Iris pigment epithelial cell (primary cell): ENCODE data around the gene S100A14.

ENCODE experiments used
- DNase-seq: peaks from one replicate; pipeline ENCODE4 v3.0.0-alpha.2; 2011; ENCODE audit warnings: low read depth

Gene S100A14

GRCh38 chr1:153638261-153638660, 22.1 kb upstream of the S100A14 start:
- DNase-seq = no peak

GRCh38 chr1:153636312-153636711, 20.2 kb upstream of the S100A14 start:
- DNase-seq = no peak

DNA sequence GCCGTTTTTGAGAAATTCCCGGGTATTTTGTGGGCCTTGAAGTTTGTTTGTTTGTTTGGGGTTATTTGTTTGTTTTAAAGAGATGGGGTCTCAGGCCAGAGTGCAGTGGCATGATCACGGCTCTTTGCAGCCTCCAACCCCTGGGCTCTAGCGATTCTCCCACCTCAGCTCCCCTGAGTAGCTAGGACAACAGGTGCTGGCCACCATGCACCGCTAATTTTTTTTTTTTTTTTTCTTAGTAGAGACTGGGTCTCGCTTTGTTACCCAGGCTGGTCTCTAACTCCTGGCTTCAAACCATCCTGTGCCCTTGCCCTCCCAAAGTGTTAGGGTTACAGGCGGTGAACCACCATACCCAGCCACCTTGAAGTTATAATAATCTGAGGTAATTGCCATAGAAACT, 19.7 kb upstream of the S100A14 start:
- no peak for DNase-seq

- peak; percentile 98 for DNase-seq
These were observed 17.9 kb upstream of the S100A14 start, which contains the start of gene CHTOP for GRCh38 chr1:153633754-153634665. CHTOP (plus strand) TSS chr1:153634066; CDS start chr1:153636589, 2,523 bp downstream.

- no peak for DNase-seq
These were observed 17.1 kb upstream of the S100A14 start for GRCh38 chr1:153633161-153633753.

- DNase-seq = no peak
These were observed 15.2 kb upstream of the S100A14 start for GRCh38 chr1:153631047-153632022.

DNA sequence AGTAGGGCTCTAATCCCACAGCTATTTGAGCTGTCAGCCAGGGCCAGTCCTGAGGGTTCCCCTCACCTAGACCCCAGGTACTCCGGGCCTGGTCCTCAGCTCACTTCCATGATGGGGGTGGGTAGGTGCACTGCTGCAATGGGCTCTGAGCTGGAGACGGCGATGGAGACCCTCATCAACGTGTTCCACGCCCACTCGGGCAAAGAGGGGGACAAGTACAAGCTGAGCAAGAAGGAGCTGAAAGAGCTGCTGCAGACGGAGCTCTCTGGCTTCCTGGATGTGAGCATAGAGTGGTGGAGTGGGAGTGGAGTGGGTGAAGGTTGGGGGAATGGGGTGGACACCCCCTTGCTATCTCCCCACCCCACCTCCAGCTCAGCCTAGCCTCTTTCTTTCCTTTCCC, 14.3 kb upstream of the S100A14 start:
- no peak for DNase-seq

DNA sequence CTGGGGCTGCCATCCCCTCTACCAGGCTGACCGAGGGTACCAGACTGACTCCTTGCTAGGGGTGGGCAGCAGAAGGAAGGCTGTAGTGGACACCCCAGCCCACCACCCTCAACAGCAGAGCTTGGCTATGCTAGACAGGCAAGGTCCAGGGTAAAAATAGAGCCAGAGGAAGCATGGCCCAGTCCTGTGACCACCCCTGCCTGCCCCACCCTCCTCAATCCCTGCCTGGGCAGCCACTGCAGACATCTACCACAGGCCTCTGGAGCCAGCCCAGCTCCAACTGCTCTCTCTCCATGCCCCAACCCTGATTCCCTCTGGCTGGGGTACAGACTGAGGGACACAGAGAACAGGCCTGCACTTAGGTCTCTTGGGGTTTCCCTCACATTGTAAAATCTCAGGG, 13.8 kb upstream of the S100A14 start:
- no peak for DNase-seq

DNA sequence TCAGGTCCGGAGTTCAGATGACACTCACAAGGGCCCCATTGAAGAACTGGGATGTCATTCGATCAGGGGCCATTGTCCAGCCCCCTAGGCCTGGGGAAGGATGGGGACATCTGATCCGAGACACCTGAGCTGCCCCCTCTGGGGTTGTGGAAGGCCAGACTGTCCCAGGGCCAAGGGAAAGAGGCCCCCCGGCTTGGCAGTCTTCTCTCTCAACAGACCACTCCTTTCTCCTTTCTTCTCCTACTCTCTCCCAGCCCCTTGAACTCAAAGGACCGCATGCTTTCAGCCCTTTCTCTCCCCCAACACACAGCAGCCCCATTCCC, 13.2 kb upstream of the S100A14 start:
- DNase-seq = no peak

DNA sequence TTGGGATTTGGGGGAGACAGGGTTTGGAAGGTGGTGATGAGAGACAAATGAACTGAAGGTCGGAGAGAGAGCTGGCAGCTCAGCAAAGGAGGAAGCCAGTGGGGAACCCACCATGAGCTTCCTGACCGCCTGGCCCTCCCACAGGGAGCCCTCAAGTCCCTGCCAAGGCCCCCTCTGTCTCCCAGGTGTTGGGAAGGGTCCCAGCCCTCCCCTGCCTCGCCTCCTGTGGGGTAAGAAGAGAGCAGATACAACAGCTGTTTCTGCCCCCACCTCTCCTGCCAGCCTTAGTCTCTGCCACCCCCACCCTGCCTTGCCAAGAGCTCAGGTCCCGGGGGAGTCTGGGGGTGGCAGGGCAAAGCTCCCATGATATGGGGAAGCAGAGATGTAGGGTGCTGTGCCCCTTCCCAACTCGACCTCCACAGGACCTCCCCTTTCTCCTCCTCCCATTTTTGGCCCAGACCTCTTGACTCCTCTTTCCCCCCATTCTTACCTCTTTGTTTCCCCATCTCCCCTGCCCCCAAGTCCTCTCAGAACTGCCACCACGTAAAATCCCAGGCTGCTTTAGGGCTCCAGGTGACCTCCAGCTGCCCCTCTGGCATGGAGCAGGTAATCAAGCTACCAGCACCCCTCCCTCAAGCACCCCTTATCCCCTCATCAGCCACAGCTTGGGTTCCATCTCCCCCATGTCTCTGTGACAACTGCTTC, 12.7 kb upstream of the S100A14 start:
- DNase-seq = no peak

- no peak for DNase-seq
These were observed 11.8 kb upstream of the S100A14 start, which contains the start of gene S100A1 for GRCh38 chr1:153627715-153628626. S100A1 (plus strand) TSS chr1:153628434; CDS start chr1:153630522, 2,088 bp downstream.

DNA sequence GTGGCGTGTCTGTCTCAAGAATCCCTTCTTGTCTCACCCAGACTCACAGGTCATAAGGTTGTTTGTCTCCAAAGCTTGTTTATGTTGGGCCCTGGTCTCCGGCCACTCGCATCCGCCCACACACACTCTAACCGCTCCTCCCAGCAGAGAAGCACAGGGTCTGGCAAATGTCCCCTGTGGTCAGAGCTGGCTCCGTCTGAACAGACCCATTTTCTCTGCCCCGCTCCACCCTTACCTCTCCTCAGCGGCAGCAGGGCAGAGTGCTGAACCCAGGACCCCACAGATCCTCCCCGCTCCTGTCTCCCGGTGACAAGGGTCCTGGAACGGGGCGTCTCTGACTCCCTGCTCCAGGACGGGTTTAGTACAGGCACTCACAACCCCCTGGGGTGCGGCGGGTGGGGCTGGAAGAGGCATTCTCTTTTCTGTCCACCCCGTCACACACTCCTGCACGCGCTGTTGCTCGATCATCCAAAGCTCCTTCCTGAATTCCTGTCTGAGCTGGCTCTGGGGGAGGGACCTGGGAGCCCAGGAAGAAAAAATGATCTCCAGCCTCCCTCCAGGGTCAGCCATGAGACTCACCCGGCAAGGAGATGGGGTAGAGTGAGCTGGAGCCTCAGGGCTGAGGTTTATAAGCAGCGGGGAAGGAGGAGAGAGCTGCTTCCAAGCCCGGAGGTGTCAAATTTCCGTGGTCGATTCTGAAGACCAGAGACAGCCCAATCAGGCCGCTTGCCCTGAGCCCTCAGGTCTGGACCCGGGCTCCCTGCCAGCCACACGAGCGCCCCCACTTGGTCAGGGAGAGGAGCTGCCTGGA, 11.0 kb upstream of the S100A14 start, which contains the start of gene S100A13:
Gene S100A13 (minus strand): TSS at position 602 of the 811 bp plus-strand sequence. CDS start 1,033 bp downstream, outside the sequence.
- DNase-seq = peak; percentile 97

DNA sequence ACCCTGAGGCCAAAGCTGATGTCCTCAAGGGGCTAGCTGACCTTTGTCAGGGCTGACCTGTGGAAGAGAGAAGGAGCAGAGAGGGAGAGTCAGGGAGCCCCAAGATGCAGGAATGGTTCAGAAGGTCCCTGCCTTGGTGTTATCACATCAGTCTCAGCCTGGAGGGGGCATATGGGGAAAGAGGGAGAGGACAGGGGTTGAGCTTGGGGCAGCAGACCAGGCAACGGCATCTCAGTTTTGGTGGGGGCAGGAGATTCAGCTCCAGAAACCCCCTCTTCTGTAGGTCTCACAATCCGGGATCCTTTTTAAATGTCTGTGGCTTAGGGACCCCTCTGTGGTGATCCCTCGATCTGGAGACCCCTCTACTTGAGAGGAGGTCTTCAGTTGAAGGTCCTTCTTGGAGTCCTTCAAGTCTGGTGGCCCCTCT, 10.4 kb upstream of the S100A14 start:
- DNase-seq = no peak

DNA sequence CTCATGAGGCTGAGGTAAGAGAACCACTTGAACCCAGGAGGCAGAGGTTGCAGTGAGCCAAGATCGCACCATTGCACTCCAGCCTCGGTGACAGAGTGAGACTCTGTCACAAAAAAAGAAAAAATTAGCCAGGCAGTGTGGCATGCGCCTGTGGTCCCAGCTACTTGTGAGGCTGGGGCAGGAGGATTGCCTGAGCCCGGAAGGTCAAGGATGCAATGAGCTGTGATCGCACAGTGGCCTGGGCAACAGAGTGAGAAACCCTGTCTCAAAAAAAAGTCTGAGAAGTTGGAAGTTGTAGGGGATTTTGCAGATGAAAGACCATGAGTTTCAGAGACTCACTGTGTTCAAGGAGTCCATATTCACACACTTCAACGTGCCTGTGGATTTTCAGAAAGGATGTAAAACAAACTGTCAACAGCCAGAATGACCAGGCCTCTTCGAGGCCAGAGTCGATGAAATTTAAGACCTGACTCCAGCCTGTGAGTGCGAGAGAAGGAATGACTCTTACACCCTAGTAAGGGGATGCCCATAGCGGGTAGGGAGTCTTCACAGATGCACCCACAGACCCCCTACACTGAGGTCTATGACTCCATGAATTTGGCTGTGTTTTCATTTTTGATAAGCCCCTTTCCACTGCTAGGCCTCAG, 9.0 kb upstream of the S100A14 start:
- DNase-seq = no peak

GRCh38 chr1:153623101-153623500, 7.0 kb upstream of the S100A14 start:
- DNase-seq = no peak

- DNase-seq = no peak
These were observed 3.0 kb upstream of the S100A14 start for GRCh38 chr1:153619171-153619570.

DNA sequence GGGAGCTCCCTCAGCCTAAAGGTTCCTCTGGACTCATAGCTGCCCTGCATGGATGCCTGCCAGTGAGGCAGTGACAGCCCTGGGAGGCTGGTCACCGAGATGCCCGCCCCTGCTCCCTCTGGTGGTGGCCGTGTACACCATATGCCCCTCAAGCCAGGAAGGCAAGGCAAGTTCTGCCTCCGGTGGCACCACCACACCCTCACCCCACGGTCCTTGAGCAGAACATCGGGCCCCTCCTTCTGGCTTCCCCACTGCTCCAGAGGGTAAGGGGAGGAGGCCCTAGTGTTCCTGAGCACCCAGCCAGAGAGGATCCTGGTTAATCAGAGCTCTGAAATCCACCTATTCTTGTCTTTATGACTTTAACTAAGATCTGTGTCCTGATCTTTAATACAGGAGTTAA, 1.5 kb upstream of the S100A14 start:
- DNase-seq = no peak

DNA sequence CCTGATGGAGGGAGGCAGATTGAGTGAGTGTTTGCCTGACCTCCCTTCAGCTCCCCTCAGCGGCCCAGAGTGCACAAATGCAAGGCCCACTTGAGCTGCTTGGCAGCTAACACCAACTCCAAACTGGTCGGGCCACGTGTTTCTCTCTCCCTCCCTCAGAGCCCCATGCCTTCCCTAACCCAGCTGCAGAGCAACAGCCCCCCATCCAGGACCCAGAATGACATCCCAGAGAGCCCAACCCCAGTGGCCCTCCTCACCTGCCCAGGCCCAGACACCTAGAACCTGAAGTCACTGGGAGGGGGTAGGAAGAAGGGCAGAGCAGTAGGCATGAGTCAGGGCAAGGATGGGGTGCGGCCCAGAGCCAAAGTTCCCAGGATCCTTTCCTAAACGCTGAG, 789 bp upstream of the S100A14 start:
- no peak for DNase-seq

DNA sequence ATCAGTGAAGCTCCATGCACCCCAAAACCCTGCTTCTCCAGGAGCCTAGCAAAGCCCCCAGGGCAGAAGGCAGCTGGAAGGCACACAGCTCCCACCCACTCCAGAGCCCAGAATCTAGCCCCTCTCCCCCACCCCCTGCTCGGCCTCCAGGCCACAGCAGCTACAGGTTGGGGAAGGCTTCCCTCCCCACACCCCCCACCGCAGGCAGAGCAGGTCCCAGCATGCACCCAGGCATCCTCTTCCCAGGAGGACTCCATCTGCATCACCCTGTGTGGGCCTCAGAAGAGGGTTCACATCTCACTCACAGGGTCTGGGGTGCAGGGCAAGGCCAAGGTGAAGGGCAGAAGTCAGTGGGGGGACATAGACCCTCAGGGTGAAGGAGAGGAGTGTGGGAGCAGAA, 719 bp downstream of the S100A14 start:
- no peak for DNase-seq
